ENCODE data around the gene ZMYND8. TPM values are rescaled to one million over a fixed set of nuclear protein-coding genes. Genes with fewer than 3 reads are reported as not detected.

Gene ZMYND8
- total and polyA plus RNA-seq, 2 of the 8 experiments (the other 6 are each of a cell fraction or from before 2014, with no cell fraction given), result 50.5 to 163 TPM

GRCh38 chr20:47283411-47283810 lies 73.1 kb downstream of the ZMYND8 start:
- H3K18ac ChIP-seq (ENCODE audit: extremely low read depth, low read length), result no peak overlapping the region
- no peaks in the 10 kb centered on the region for H3K9me3 ChIP-seq (ENCODE audit: insufficient read depth in 2 of 2, low read depth in 1 of 2, low read length in 1 of 2)
- H3K36me3 ChIP-seq (ENCODE audit: control insufficient read depth in 2 of 4, insufficient read depth in 4 of 4, low read length in 3 of 4), result peaks cover 43 to 96% (median 79%) of the 10 kb centered on the region in 4 experiments
- FAIRE-seq, result no peak
- no peak overlapping the region for H2BK5ac ChIP-seq (ENCODE audit: low read depth, low read length)
- no peak overlapping the region for H4K8ac ChIP-seq (ENCODE audit: extremely low read depth, insufficient read depth, low read length)
- H4K5ac ChIP-seq (ENCODE audit: insufficient read length, low read depth, low read length), result no peak overlapping the region
- no peak overlapping the region for H3K23ac ChIP-seq (ENCODE audit: insufficient read length)
- no peaks in the 10 kb centered on the region for H3K23me2 ChIP-seq (ENCODE audit: low read depth, low read length)
- no peak overlapping the region for H3K9ac ChIP-seq (replicated peaks in 1 of 4; ENCODE audit: extremely low read depth in 1 of 4, low read depth in 3 of 4, low read length in 3 of 4)
- H4K20me1 ChIP-seq (replicated peaks in 1 of 2; ENCODE audit: control insufficient read depth in 1 of 2, insufficient read depth in 2 of 2, low read length in 2 of 2), result peaks cover 0 to 4% of the 10 kb centered on the region in 2 experiments
- H3K27ac ChIP-seq (ENCODE audit: low read depth, low read length), result no peak overlapping the region
- peaks cover 0 to 42% of the 10 kb centered on the region in 2 experiments; a peak in 2 of 4 replicates for H3K79me2 ChIP-seq (ENCODE audit: control insufficient read depth in 1 of 2, insufficient read depth in 2 of 2, low read length in 2 of 2)
- no peak overlapping the region for H4K91ac ChIP-seq (replicated peaks; ENCODE audit: insufficient read length, low read length)
- H2BK12ac ChIP-seq (ENCODE audit: low read depth, low read length), result no peak overlapping the region
- H3K27me3 ChIP-seq (replicated peaks in 1 of 4; ENCODE audit: control insufficient read depth in 3 of 4, extremely low read depth in 1 of 4, insufficient read depth in 3 of 4, low read length in 3 of 4), result no peaks in the 10 kb centered on the region
- H3K4me2 ChIP-seq (ENCODE audit: insufficient read depth in 1 of 2, low read depth in 2 of 2, low read length in 2 of 2), result no peak overlapping the region
- H2BK120ac ChIP-seq (replicated peaks; ENCODE audit: low read depth, low read length), result no peak overlapping the region
- no peak overlapping the region for H2BK20ac ChIP-seq (ENCODE audit: low read length)
- CTCF ChIA-PET (ENCODE audit: partially characterized antibody), result interaction anchor here (1.1 to 7.1 kb wide), 5 partner anchors 11 to 101 kb away, joined by 3 to 58 read pairs (median 8); no protein-coding TSS in a partner anchor
- H3K56ac ChIP-seq (replicated peaks; ENCODE audit: insufficient read length, low read depth, low read length), result no peak overlapping the region
- no peak for DNase-seq (ENCODE audit: low read depth in 1 of 2, low spot score in 2 of 2)
- no peak overlapping the region for H3K14ac ChIP-seq (ENCODE audit: insufficient read length)
- peaks cover 0 to 3% (median 0%) of the 10 kb centered on the region in 4 experiments; a peak in 1 of 7 replicates for H3K4me1 ChIP-seq (replicated peaks in 1 of 4; ENCODE audit: control insufficient read depth in 3 of 4, insufficient read depth in 4 of 4, low read length in 3 of 4)
- 0 out of 2 replicates have a peak, but pooled peaks cover 2% of the 10 kb centered on the region for H3K79me1 ChIP-seq (ENCODE audit: low read depth, low read length)
- no peak overlapping the region for H2AK5ac ChIP-seq (ENCODE audit: low read depth, low read length)
- TF ChIP-seq CTBP2 (IDR thresholded peaks at IDR 0.05; ENCODE audit: borderline replicate concordance, insufficient read depth, insufficient read length, low read length) (no peak), HDAC6 (IDR thresholded peaks at IDR 0.05; ENCODE audit: low read depth, low read length) (no peak), NANOG (IDR thresholded peaks at IDR 0.05; ENCODE audit: insufficient read depth, low read depth, low read length, poor library complexity, severe bottlenecking) (no peak), CEBPB (IDR thresholded peaks at IDR 0.05; ENCODE audit: low read depth, low read length) (no peak), TBP (IDR thresholded peaks at IDR 0.05; ENCODE audit: low read depth, low read length) (no peak), SRF (IDR thresholded peaks at IDR 0.05; ENCODE audit: low read depth, low read length) (no peak), USF2 (IDR thresholded peaks at IDR 0.05; ENCODE audit: low read length) (no peak), EGR1 (IDR thresholded peaks at IDR 0.05; ENCODE audit: borderline replicate concordance, low read depth, low read length) (no peak), CBX5 (IDR thresholded peaks at IDR 0.05; ENCODE audit: low read depth, low read length) (no peak), KDM4A (IDR thresholded peaks at IDR 0.05; ENCODE audit: low read depth, low read length, severe bottlenecking) (no peak), RNF2 (IDR thresholded peaks at IDR 0.05; ENCODE audit: borderline replicate concordance, low read depth, low read length, missing control alignments, poor library complexity, severe bottlenecking) (no peak), SP4 (IDR thresholded peaks at IDR 0.05; ENCODE audit: low read length) (no peak), ASH2L (IDR thresholded peaks at IDR 0.05; ENCODE audit: low read length) (no peak)
- WGBS, 2 experiments (ENCODE audit: extremely low coverage in 1 of 2, insufficient coverage in 1 of 2, insufficient read length in 1 of 2, insufficient replicate concordance in 2 of 2, low coverage in 1 of 2, low lambda C conversion rate in 2 of 2, missing lambda C conversion rate in 1 of 2), result 96% methylated on average over 3 of the region's 3 CpGs; no CpG with 5 or more reads in 1 of the 2 experiments
- no peak overlapping the region for H3K4ac ChIP-seq (replicated peaks; ENCODE audit: insufficient read length, low read depth, low read length)
- H2AFZ ChIP-seq (ENCODE audit: low read length), result no peak overlapping the region
- no peak overlapping the region for H3K4me3 ChIP-seq (ENCODE audit: extremely low read depth in 1 of 4, insufficient read depth in 2 of 4, low read depth in 3 of 4, low read length in 4 of 4)
- POLR2A ChIA-PET (ENCODE audit: partially characterized antibody), result interaction anchor here (0.6 to 1.8 kb wide), 5 partner anchors 23 to 97 kb away, joined by 3 to 4 read pairs (median 3); partner anchors contain the start of gene ZMYND8
- no peak overlapping the region for H2BK15ac ChIP-seq (ENCODE audit: low read length)

All from H1 (cell line).